ENCODE measurements around the gene LRRC37A3.

- no peak for TF ChIP-seq CTCF (conservative IDR thresholded peaks at IDR 0.05; ENCODE audit: low read length)
- no peak for TF ChIP-seq EZH2phosphoT487 (IDR thresholded peaks at IDR 0.05; ENCODE audit: borderline replicate concordance)
Measured at GRCh38 chr17:64941045-64941444, 21.8 kb upstream of the LRRC37A3 start.
